Naive thymus-derived CD4-positive, alpha-beta T cell (primary cell): ENCODE data around the gene PTPRG. TPM values are rescaled to one million over a fixed set of nuclear protein-coding genes. Genes with fewer than 3 reads are reported as not detected.

Experiments
- ATAC-seq: fragments of 150-1000 bp; cut with Tn5 transposase; 2 replicates; pipeline ENCODE4 v1.10.0; 2021; ENCODE audit warnings: mild to moderate bottlenecking, moderate library complexity
- CTCF ChIA-PET: fragments of 350-600 bp; sonication (Branson Sonifier 250); formaldehyde crosslinking; loops from one replicate; lab custom pipeline; 2021; ENCODE audit warnings: antibody characterized with exemption; lab: Charles Lee
- POLR2A ChIA-PET: fragments of 350-600 bp; sonication (Branson Sonifier 250); formaldehyde crosslinking; loops from one replicate; lab custom pipeline; 2021; ENCODE audit warnings: antibody characterized with exemption, inconsistent platforms; lab: Charles Lee
- DNase-seq, 9 donors: peaks; one replicate each; pipeline versions ENCODE4 v3.0.0 to v3.0.0-alpha.2; 2020 to 2022; ENCODE audit warnings: mixed read lengths in 1 of 9
- H3K27ac ChIP-seq: one replicate; pipeline ENCODE4 v1.7.0; 2013; ENCODE audit warnings: mild to moderate bottlenecking, low read depth, low read length, moderate library complexity
- H3K27me3 ChIP-seq, 2 donors: one replicate each; pipeline ENCODE4 v1.7.0; 2013; ENCODE audit warnings: low read length in 2 of 2, mild to moderate bottlenecking in 2 of 2, moderate library complexity in 2 of 2; ENCODE audit not compliant: control insufficient read depth in 2 of 2, insufficient read depth in 2 of 2
- H3K36me3 ChIP-seq, 3 experiments: 1 replicate in 2 of 3; 2 replicates in 1 of 3; pipeline ENCODE4 v1.7.0; 2013; ENCODE audit warnings: low read length in 3 of 3, mild to moderate bottlenecking in 3 of 3, moderate library complexity in 1 of 3; ENCODE audit not compliant: insufficient read depth in 3 of 3, control insufficient read depth in 2 of 3
- H3K4me1 ChIP-seq, 2 donors: one replicate each; pipeline ENCODE4 v1.7.0; 2013; ENCODE audit warnings: low read length in 2 of 2, mild to moderate bottlenecking in 2 of 2, moderate library complexity in 1 of 2; ENCODE audit not compliant: control insufficient read depth in 2 of 2, insufficient read depth in 2 of 2
- H3K4me3 ChIP-seq: 2 replicates; pipeline ENCODE4 v1.7.0; 2013; ENCODE audit warnings: mild to moderate bottlenecking, low read length
- H3K9me3 ChIP-seq, 3 experiments: 1 replicate in 2 of 3; 2 replicates in 1 of 3; pipeline ENCODE4 v1.7.0; 2013; ENCODE audit warnings: low read length in 3 of 3; ENCODE audit not compliant: control insufficient read depth in 2 of 3
- H3K27ac Mint-ChIP-seq, 9 donors: one replicate each; pipeline ENCODE4 v1.8.0; 2020 to 2022; ENCODE audit warnings: mixed read lengths in 9 of 9, mild to moderate bottlenecking in 8 of 9, moderate library complexity in 5 of 9, inconsistent platforms in 2 of 9
- H3K27me3 Mint-ChIP-seq, 5 donors: one replicate each; pipeline ENCODE4 v1.8.0; 2021 to 2022; ENCODE audit warnings: mixed read lengths in 5 of 5, mild to moderate bottlenecking in 1 of 5
- H3K36me3 Mint-ChIP-seq, 5 donors: one replicate each; pipeline ENCODE4 v1.8.0; 2020 to 2022; ENCODE audit warnings: mixed read lengths in 5 of 5, mild to moderate bottlenecking in 3 of 5, inconsistent platforms in 1 of 5
- H3K4me1 Mint-ChIP-seq, 7 donors: one replicate each; pipeline ENCODE4 v1.8.0; 2020 to 2022; ENCODE audit warnings: mixed read lengths in 7 of 7, mild to moderate bottlenecking in 3 of 7, inconsistent platforms in 1 of 7
- H3K4me3 Mint-ChIP-seq, 10 donors: one replicate each; pipeline ENCODE4 v1.8.0; 2020 to 2022; ENCODE audit warnings: mild to moderate bottlenecking in 10 of 10, mixed read lengths in 10 of 10, moderate library complexity in 6 of 10, inconsistent platforms in 2 of 10
- H3K9me3 Mint-ChIP-seq, 11 donors: one replicate each; pipeline ENCODE4 v1.8.0; 2020 to 2022; ENCODE audit warnings: mixed read lengths in 11 of 11, mild to moderate bottlenecking in 4 of 11, inconsistent platforms in 1 of 11, moderate library complexity in 1 of 11
- intact Hi-C, 2 donors: fragments of 100-400 bp; cut with micrococcal nuclease; formaldehyde crosslinking; loops; one replicate each; pipeline ENCODE4 v1.15.1; 2023
- polyA plus RNA-seq, 2 donors: library from polyadenylated mRNA; unstranded; fragments of 300-500 nt; fragmentation: Illumina TruSeq; gene quantifications; one replicate each; pipeline ENCODE4 v1.2.3, GENCODE V29; 2021
- total RNA-seq, 6 experiments: library from RNA in 5 of 6; stranded (reverse) in 5 of 6; gene quantifications; 1 replicate in 5 of 6; 2 replicates in 1 of 6; pipeline ENCODE4 v1.2.3 and lab custom pipeline; 2021 to 2026

Gene PTPRG
- total and polyA plus RNA-seq, 7 experiments from 2014 or later, result 0.17 to 1.7 TPM; not detected in 5

DNA sequence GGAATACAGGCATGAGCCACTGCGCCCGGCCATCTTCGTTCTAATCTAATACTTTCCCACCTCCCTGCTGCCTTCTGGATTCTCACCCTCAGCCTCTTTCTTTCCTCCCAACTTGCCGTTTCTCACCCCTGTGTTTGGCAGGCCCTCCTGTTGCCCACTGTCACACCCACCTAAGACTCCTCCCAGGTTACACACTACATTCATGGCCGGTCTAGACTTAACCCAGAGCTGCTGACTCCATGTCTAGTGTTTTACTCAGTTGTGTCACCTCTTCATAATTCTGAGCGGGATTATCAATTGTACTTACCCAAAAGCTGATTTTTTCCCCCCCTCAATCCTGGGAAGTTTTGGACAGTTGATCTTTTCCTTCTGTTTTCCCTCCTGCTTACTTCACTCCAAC lies 588.2 kb downstream of the PTPRG start:
- H3K36me3 Mint-ChIP-seq, result no peaks in the 10 kb centered on the region
- Histone ChIP-seq H3K4me1 (no peaks in the 10 kb centered on the region), H3K36me3 (no peaks in the 10 kb centered on the region), H3K27ac (no peak overlapping the region), H3K4me3 (no peak overlapping the region), H3K9me3 (no peaks in the 10 kb centered on the region), H3K27me3 (no peaks in the 10 kb centered on the region)
- H3K9me3 Mint-ChIP-seq, result peaks cover 0 to 5% (median 1%) of the 10 kb centered on the region in 11 donors
- CTCF ChIA-PET, result no interaction called here
- no peak for DNase-seq
- intact Hi-C loops, result no loop called here
- POLR2A ChIA-PET, result no interaction called here
- no peak overlapping the region for H3K4me3 Mint-ChIP-seq
- ATAC-seq, result no peak
- H3K27ac Mint-ChIP-seq, result no peak overlapping the region
- H3K27me3 Mint-ChIP-seq, result peaks cover 0 to 16% (median 4%) of the 10 kb centered on the region in 5 donors
- peaks cover 0 to 5% (median 0%) of the 10 kb centered on the region in 7 donors for H3K4me1 Mint-ChIP-seq

DNA sequence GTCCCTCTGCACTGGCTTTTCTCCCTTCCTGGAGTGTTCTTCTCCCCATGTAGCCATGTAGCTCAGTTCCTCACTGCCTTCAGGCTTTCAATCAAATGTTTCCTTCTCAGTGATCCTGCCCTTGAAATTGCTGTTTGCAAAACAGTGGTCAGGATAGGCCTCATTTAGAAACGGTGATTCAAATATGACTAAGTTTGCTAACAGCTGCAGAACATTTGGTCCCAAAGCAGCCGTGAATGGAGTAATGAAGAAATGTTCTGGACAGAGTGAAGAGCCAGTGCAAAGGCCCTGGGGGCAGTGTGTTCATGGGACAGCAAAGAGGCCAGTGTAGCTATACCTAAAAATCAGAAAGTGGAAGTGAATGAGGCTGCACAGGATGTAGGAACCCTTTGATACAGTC lies 588.6 kb downstream of the PTPRG start:
- intact Hi-C loops, result no loop called here
- no peaks in the 10 kb centered on the region for H3K36me3 ChIP-seq
- ChIA-PET POLR2A (no interaction called here), CTCF (no interaction called here)
- H3K4me3 Mint-ChIP-seq, result no peak overlapping the region
- no peak overlapping the region for H3K4me3 ChIP-seq
- DNase-seq, result no peak
- ATAC-seq, result no peak
- no peaks in the 10 kb centered on the region for H3K4me1 ChIP-seq
- H3K9me3 ChIP-seq, result no peaks in the 10 kb centered on the region
- peaks cover 0 to 5% (median 1%) of the 10 kb centered on the region in 11 donors for H3K9me3 Mint-ChIP-seq
- no peak overlapping the region for H3K27ac Mint-ChIP-seq
- H3K4me1 Mint-ChIP-seq, result peaks cover 0 to 5% (median 0%) of the 10 kb centered on the region in 7 donors
- peaks cover 0 to 16% (median 4%) of the 10 kb centered on the region in 5 donors for H3K27me3 Mint-ChIP-seq
- H3K27ac ChIP-seq, result no peak overlapping the region
- H3K27me3 ChIP-seq, result no peaks in the 10 kb centered on the region
- no peaks in the 10 kb centered on the region for H3K36me3 Mint-ChIP-seq

DNA sequence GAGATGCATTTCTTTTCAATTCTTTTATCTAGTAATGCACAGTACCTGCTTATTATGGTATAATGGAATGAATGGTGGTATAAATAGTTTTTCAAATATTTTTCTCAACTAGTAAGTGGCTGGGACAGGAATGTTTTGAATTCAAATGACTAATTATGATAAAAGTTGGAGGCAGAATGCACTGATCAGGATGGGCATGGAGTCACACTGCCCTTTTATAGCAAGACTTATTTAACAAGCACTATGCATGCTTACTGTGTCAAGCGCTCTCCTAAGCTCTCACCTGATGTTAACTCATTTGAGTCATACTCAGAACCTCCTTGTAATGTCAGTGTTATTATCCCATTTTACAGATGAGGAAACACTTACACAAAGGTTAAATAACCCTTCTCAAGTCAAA lies 590.2 kb downstream of the PTPRG start:
- H3K27me3 ChIP-seq, result no peaks in the 10 kb centered on the region
- H3K4me3 ChIP-seq, result no peak overlapping the region
- intact Hi-C loops, result no loop called here
- H3K9me3 ChIP-seq, result no peaks in the 10 kb centered on the region
- no peak overlapping the region for H3K27ac Mint-ChIP-seq
- no peak for ATAC-seq
- no peak for DNase-seq
- no peak overlapping the region for H3K27ac ChIP-seq
- H3K27me3 Mint-ChIP-seq, result peaks cover 0 to 21% (median 4%) of the 10 kb centered on the region in 5 donors
- H3K4me3 Mint-ChIP-seq, result no peak overlapping the region
- H3K36me3 Mint-ChIP-seq, result no peaks in the 10 kb centered on the region
- no peaks in the 10 kb centered on the region for H3K4me1 ChIP-seq
- ChIA-PET POLR2A (no interaction called here), CTCF (no interaction called here)
- no peaks in the 10 kb centered on the region for H3K36me3 ChIP-seq
- H3K9me3 Mint-ChIP-seq, result peaks cover 0 to 5% (median 0%) of the 10 kb centered on the region in 11 donors
- H3K4me1 Mint-ChIP-seq, result no peaks in the 10 kb centered on the region

DNA sequence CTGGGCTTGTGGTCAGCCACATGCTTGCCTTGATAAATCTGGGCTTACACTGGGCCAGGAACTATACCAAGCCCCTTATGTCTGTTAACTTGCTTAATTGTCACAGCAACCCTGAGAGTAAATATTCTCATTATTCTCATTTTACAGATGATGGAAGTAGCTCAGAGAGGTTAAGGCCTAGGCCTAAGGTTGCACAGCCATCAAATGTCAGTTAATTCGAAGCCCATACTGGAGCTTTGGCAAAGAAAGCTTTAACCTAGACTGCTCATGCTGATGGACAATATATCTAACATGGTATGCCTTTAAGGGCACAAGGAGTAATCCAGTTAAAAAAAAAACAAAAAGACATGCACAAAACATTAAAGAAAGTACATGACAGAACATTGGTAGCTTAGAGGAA lies 591.9 kb downstream of the PTPRG start:
- CTCF ChIA-PET, result no interaction called here
- H3K27me3 ChIP-seq, result no peaks in the 10 kb centered on the region
- H3K27ac Mint-ChIP-seq, result no peak overlapping the region
- H3K4me3 Mint-ChIP-seq, result no peak overlapping the region
- intact Hi-C loops, result no loop called here
- POLR2A ChIA-PET, result no interaction called here
- H3K9me3 ChIP-seq, result no peaks in the 10 kb centered on the region
- no peaks in the 10 kb centered on the region for H3K36me3 Mint-ChIP-seq
- H3K36me3 ChIP-seq, result no peaks in the 10 kb centered on the region
- peaks cover 0 to 8% (median 0%) of the 10 kb centered on the region in 11 donors for H3K9me3 Mint-ChIP-seq
- DNase-seq (no peak), ATAC-seq (no peak)
- no peaks in the 10 kb centered on the region for H3K4me1 Mint-ChIP-seq
- no peak overlapping the region for H3K27ac ChIP-seq
- H3K27me3 Mint-ChIP-seq, result peaks cover 0 to 16% (median 10%) of the 10 kb centered on the region in 5 donors
- H3K4me3 ChIP-seq, result no peak overlapping the region
- H3K4me1 ChIP-seq, result no peaks in the 10 kb centered on the region

DNA sequence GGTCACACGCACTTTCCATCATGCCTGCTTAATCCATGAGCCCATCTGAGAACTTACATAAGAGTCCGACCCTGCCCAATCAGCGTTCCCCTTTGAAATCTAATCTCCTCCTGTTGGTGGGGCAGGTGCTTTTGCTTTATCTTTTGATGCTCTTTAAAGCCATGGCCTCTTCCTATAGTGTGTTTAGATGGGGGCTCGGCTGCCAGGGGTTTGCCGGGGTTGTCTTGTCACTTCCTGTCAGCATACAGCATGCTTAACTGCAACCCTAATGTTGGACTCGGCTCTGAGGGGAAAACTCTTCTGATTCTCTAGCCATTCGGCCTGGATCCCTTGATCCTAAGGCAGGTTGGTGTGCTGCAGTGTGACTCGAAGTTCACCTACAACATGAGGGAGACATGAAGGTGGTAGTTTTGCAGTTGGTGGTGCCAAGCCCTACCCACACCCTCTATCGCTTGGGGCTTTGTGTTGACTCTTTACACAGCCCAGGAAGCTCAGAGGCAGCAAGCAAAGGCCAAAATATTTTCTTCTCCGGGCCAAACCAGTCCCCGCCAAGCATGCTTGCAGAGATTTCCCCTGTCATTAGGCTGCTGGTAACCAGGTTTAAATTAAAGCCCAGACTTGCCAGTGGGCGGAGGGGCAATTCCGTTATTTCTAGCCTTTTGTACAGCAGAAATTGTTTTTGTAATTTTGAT lies 593.2 kb downstream of the PTPRG start:
- ChIA-PET CTCF (no interaction called here), POLR2A (no interaction called here)
- Mint-ChIP-seq H3K27ac (no peak overlapping the region), H3K4me3 (no peak overlapping the region), H3K36me3 (no peaks in the 10 kb centered on the region), H3K27me3 (peaks cover 0 to 15% (median 10%) of the 10 kb centered on the region in 5 donors), H3K9me3 (peaks cover 0 to 8% (median 0%) of the 10 kb centered on the region in 11 donors), H3K4me1 (no peaks in the 10 kb centered on the region)
- Histone ChIP-seq H3K4me3 (no peak overlapping the region), H3K4me1 (no peaks in the 10 kb centered on the region), H3K27me3 (no peaks in the 10 kb centered on the region), H3K36me3 (no peaks in the 10 kb centered on the region), H3K27ac (no peak overlapping the region), H3K9me3 (no peaks in the 10 kb centered on the region)
- intact Hi-C loops, result no loop called here
- DNase-seq (no peak), ATAC-seq (no peak)

DNA sequence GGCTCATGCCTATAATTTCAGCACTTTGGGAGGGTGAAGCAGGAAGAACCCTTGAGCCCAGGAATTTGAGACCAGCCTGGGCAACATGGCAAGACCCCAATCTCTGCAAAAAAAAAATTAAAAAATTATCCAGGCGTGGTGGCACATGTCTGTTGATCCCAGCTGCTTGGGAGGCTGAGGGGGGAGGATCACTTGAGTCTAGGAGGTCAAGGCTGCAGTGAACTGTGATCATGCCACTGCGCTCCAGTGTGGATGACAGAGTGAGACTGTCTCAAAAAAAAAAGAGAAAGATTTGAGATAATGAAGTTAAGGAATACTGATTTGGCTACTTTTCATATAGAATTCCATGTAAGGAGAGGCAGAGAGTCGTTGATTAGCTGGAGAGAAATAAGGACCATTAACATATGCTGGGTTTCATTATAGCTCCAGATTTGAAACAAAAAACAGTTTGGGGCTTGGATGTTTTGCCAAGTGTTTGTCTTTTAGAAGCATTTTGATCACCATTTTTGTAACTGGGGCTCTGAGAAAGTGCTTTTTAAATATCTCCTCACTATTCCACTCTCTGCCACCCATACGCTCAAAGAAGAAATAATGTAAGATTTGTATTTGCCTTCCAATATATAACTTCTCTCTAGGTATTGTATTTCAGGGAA lies 597.8 kb downstream of the PTPRG start:
- intact Hi-C loops, result no loop called here
- no peak overlapping the region for H3K27ac ChIP-seq
- DNase-seq, result no peak
- no peak overlapping the region for H3K4me3 Mint-ChIP-seq
- no peaks in the 10 kb centered on the region for H3K36me3 ChIP-seq
- peaks cover 0 to 10% (median 9%) of the 10 kb centered on the region in 5 donors for H3K27me3 Mint-ChIP-seq
- no peak overlapping the region for H3K4me3 ChIP-seq
- H3K4me1 ChIP-seq, result no peaks in the 10 kb centered on the region
- H3K9me3 ChIP-seq, result no peaks in the 10 kb centered on the region
- H3K36me3 Mint-ChIP-seq, result no peaks in the 10 kb centered on the region
- ChIA-PET POLR2A (no interaction called here), CTCF (no interaction called here)
- H3K9me3 Mint-ChIP-seq, result peaks cover 0 to 8% (median 0%) of the 10 kb centered on the region in 11 donors
- no peak overlapping the region for H3K27ac Mint-ChIP-seq
- no peak for ATAC-seq
- H3K27me3 ChIP-seq, result no peaks in the 10 kb centered on the region
- no peaks in the 10 kb centered on the region for H3K4me1 Mint-ChIP-seq

DNA sequence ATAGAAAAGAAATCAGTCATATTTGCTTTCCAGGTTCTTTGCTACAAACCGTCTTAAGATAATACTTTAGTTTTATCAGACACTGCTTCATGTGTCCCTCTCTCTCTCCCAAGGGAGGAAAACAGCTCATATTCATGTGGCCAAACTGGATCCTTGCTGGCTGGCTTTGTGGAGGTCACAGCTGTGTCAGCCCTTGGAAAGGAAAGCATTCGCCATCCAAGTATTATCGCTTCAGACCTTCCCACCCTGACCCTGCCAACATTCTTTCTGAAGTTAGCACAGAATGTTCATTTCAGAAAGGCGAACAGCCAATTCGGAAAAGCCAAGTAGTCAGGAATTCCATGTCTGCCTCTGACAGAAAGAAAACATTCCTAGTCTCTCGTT lies 598.3 kb downstream of the PTPRG start:
- intact Hi-C loops, result no loop called here
- no peak overlapping the region for H3K4me3 Mint-ChIP-seq
- no peak overlapping the region for H3K27ac ChIP-seq
- DNase-seq, result no peak
- H3K36me3 Mint-ChIP-seq, result no peaks in the 10 kb centered on the region
- no peaks in the 10 kb centered on the region for H3K4me1 Mint-ChIP-seq
- H3K27ac Mint-ChIP-seq, result no peak overlapping the region
- no peaks in the 10 kb centered on the region for H3K27me3 ChIP-seq
- no peaks in the 10 kb centered on the region for H3K36me3 ChIP-seq
- H3K9me3 Mint-ChIP-seq, result peaks cover 0 to 8% (median 0%) of the 10 kb centered on the region in 11 donors
- POLR2A ChIA-PET, result no interaction called here
- CTCF ChIA-PET, result no interaction called here
- H3K4me1 ChIP-seq, result no peaks in the 10 kb centered on the region
- no peak for ATAC-seq
- no peak overlapping the region for H3K4me3 ChIP-seq
- H3K27me3 Mint-ChIP-seq, result peaks cover 0 to 10% (median 5%) of the 10 kb centered on the region in 5 donors
- no peaks in the 10 kb centered on the region for H3K9me3 ChIP-seq
